ENCODE data around the gene RFXANK. TPM values are rescaled to one million over a fixed set of nuclear protein-coding genes. Genes with fewer than 3 reads are reported as not detected.

The RFXANK gene, protein sequence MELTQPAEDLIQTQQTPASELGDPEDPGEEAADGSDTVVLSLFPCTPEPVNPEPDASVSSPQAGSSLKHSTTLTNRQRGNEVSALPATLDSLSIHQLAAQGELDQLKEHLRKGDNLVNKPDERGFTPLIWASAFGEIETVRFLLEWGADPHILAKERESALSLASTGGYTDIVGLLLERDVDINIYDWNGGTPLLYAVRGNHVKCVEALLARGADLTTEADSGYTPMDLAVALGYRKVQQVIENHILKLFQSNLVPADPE
- total RNA-seq: 10 to 100 TPM; 32.5 to 87.8 (median 57.0) TPM

DNA sequence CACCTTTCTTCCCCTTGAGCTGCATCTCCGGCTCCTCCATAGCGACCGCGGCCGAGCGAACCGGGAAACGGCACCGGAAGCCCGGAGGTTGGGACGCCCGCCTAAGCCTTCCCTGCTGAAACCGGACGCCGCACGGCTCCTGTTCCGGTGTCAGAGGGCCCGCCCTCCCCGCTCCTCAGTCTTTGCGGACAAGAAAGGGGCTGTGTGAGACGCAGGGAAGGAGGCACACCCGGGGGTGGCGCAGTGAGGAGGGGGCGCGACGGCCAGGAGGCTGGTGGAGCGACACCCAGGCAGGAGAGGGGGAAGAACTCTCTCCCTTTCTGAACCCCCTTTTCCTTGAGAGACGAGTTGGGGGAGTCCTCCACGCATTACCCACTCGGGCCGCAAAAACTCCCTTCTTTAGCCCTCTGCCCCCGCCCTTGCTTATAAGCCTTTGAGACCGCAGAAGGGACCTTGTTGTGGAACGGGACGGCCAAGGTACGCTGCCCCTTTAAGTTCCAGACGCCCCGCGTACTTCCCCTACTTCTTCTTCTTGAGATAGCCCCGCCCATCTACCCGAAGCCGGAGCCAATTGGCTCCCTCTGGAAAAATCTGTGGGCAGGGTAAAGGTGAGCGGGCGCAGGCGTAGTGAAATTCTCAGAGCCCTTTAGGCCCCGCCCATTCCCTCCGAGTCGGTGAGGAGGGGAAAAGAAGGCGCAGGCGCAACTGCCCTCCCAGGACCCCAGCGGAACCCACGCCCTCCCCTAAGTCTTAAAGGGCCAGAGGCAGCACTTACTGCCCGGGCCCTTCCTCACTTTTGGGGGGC, at the start of gene RFXANK, which contains the start of gene BORCS8:
Gene RFXANK (plus strand): TSS at position 181 of the 805 bp plus-strand sequence. CDS start 1,689 bp downstream, outside the sequence.
Gene BORCS8 (minus strand): TSS at position 75 of the 805 bp plus-strand sequence. CDS start 35 bp downstream, at position 40.
- Histone ChIP-seq H3K9me3 (no peaks in the 10 kb centered on the region), H3K27me3 (no peaks in the 10 kb centered on the region), H3K4me3 (replicated peaks in 1 of 3) (peak within 1 kb of the TSS; percentile 84 to 93 (median 88)), H3K27ac (peak within 1 kb of the TSS; percentile 99 to 100 (median 99)), H3K4me1 (peaks cover 34 to 41% of the 10 kb centered on the region in 2 donors), H3K36me3 (peaks cover 5 to 14% of the 10 kb centered on the region in 2 donors)
- peak; percentile 30 to 41 for TF ChIP-seq POLR2A (IDR thresholded peaks at IDR 0.05)
- TF ChIP-seq, protein P1, sequence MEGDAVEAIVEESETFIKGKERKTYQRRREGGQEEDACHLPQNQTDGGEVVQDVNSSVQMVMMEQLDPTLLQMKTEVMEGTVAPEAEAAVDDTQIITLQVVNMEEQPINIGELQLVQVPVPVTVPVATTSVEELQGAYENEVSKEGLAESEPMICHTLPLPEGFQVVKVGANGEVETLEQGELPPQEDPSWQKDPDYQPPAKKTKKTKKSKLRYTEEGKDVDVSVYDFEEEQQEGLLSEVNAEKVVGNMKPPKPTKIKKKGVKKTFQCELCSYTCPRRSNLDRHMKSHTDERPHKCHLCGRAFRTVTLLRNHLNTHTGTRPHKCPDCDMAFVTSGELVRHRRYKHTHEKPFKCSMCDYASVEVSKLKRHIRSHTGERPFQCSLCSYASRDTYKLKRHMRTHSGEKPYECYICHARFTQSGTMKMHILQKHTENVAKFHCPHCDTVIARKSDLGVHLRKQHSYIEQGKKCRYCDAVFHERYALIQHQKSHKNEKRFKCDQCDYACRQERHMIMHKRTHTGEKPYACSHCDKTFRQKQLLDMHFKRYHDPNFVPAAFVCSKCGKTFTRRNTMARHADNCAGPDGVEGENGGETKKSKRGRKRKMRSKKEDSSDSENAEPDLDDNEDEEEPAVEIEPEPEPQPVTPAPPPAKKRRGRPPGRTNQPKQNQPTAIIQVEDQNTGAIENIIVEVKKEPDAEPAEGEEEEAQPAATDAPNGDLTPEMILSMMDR (IDR thresholded peaks at IDR 0.05): peak in 1 of 6 experiments; percentile 7
- WGBS, 2 donors: 0 to 1% methylated on average over 19 to 40 of the region's 53 CpGs
- peak; percentile 100 for DNase-seq
- intact Hi-C loops (cut with DNase I): no loop called here

DNA sequence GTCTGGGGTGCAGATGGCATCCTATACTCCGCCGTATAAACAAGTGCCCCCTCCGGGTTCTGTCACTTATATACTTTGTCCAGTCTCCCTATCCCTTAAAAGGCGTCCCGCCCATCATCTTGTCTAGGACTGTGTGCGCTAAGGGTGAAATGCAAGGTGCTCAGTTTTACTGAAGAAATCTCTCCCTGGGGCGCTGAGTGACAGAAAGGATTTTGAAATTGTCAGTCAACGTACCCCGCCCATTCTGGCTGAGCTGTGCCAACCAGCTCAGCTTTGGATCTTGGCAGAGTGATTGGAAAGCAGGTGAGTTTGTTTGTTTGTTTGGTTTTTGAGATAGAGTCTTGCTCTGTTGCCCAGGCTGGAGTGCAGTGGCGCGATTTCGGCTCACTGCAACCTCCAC, 49.7 kb upstream of the RFXANK start:
- no peaks in the 10 kb centered on the region for H3K27me3 ChIP-seq
- H3K9me3 ChIP-seq: no peaks in the 10 kb centered on the region
- intact Hi-C loops (cut with DNase I): loop anchor here (2.0 to 10.0 kb wide), 2 partner anchors 82 to 88 kb away; no protein-coding TSS in a partner anchor
- H3K36me3 ChIP-seq: no peaks in the 10 kb centered on the region
- DNase-seq: no peak
- no peak overlapping the region for H3K4me3 ChIP-seq (replicated peaks in 1 of 3)
- TF ChIP-seq POLR2A (IDR thresholded peaks at IDR 0.05): no peak
- TF ChIP-seq, protein P1 (IDR thresholded peaks at IDR 0.05): no peak
- no peak overlapping the region for H3K27ac ChIP-seq
- WGBS, 2 donors: 90 to 92% methylated on average over 12 of the region's 12 CpGs
- peaks cover 11% of the 10 kb centered on the region in 2 donors for H3K4me1 ChIP-seq

DNA sequence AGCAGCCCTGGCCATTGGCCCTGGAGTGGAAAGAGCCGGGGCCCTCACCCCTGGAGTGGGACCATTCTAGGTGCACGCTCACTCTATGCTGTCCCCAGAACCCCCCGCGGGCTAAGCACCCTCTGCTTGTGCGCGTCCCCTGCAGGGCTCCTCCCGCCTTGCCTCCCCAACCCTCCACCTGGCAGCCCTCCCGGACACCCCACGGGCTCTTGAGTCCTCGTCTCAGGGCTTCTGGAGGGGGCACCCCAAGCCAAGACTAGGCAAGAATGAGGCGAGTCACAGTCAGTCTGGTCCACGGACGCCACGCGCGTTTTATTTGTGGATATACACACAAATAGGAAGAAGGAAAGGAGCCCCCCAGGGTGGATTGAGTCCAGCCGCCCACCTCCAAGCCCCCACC, 46.8 kb upstream of the RFXANK start:
- no peak for TF ChIP-seq POLR2A (IDR thresholded peaks at IDR 0.05)
- TF ChIP-seq, protein P1 (IDR thresholded peaks at IDR 0.05): no peak
- Histone ChIP-seq H3K27me3 (no peaks in the 10 kb centered on the region), H3K4me3 (replicated peaks in 1 of 3) (no peak overlapping the region), H3K27ac (no peak overlapping the region), H3K4me1 (peaks cover 4 to 7% of the 10 kb centered on the region in 2 donors), H3K9me3 (no peaks in the 10 kb centered on the region), H3K36me3 (peaks cover 0 to 4% of the 10 kb centered on the region in 2 donors)
- WGBS, 2 donors: 94 to 95% methylated on average over 4 to 9 of the region's 17 CpGs
- intact Hi-C loops (cut with DNase I): loop anchor here (10.0 kb wide), 1 partner anchor 80 kb away; no protein-coding TSS in a partner anchor
- DNase-seq: no peak

DNA sequence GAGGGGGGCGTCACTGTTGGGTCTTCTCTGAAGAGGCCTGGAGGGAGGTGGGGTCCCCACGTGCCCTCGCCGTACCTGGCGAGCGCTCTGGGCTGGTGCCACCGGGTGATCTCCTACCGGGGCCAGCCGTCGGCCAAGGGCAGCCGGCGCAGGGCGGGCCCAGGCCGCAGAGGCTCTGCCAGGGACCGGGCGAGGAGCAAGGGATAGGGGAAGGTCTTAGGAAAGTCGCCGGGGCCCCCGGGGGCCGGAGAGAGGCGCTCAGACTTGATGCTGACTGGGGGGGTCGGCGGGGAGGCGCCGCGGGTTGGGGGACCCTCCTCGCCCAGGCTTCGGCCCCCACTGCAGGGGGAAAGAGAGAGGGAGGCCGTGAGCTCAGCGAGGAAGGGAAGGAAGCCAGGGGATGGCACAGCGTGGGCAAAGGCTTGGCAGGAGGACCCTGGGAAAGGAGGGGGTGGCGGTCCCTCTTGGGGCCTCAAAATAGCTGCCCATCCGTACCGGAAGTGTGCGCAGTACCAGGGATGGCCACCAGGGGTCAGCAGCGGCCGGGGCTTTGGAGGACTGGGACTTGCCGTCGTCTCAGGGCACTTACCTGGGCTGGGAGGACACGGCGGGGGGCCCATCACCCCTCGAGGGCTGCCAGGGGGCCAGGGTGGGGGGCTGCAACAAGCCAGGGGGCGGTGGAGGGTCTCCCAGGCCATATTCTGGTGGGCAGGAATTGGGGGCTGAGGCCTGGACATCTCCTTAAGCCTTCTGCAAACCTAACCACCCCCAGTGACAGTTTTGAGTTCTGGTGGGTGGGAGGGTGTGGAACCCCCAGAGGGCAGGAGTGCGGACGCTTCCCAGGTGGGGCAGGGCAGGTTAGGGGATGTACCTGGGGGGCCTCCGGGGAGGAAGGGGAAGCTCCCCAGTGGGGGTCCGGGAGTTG, 46.1 kb upstream of the RFXANK start:
- intact Hi-C loops (cut with DNase I): loop anchor here (10.0 kb wide), 1 partner anchor 79 kb away; no protein-coding TSS in a partner anchor
- H3K4me1 ChIP-seq: peaks cover 4 to 7% of the 10 kb centered on the region in 2 donors
- no peak overlapping the region for H3K4me3 ChIP-seq (replicated peaks in 1 of 3)
- 37 to 48% methylated on average over 17 to 32 of the region's 47 CpGs for WGBS, 2 donors
- H3K9me3 ChIP-seq: no peaks in the 10 kb centered on the region
- peak; percentile 69 to 77 for DNase-seq
- TF ChIP-seq, protein P1 (IDR thresholded peaks at IDR 0.05): peak; percentile 80 to 99 (median 92)
- no peak for TF ChIP-seq POLR2A (IDR thresholded peaks at IDR 0.05)
- no peaks in the 10 kb centered on the region for H3K27me3 ChIP-seq
- H3K27ac ChIP-seq: no peak overlapping the region
- H3K36me3 ChIP-seq: peaks cover 0 to 4% of the 10 kb centered on the region in 2 donors

Data from thyroid gland (tissue), 4 donors.